CD1c-positive myeloid dendritic cell (primary cell): Measurements from ENCODE around the gene DCX.

Experiments
- DNase-seq: peaks from one replicate; pipeline ENCODE4 v3.0.0-alpha.2; 2016; ENCODE audit errors: extremely low spot score

The DCX gene

DNA sequence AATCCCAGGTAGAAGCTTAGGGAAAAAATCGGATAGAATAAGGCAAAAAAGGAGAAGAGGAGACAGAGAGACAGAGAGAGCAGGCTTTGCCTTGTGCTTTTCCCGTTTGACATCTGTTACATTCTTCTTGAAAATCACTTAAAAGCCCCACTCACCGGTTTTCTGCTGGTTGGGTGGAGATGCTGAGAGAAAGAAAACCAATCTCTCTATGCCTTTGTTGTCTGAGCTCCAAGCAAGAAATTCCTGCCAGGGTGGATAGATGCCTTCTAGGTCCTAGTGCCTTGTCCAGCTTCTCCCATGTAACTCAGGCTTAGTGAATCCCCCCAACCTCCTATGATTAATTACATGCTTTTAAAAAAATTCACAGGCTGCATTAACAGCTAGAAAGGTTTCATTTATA lies at the start of gene DCX:
Gene DCX (minus strand): TSS at position 210 of the 400 bp plus-strand sequence. CDS start 1,794 bp downstream, outside the sequence.
- no peak for DNase-seq

GRCh38 chrX:111460607-111461006 lies 48.6 kb upstream of the DCX start:
- DNase-seq, result no peak

DNA sequence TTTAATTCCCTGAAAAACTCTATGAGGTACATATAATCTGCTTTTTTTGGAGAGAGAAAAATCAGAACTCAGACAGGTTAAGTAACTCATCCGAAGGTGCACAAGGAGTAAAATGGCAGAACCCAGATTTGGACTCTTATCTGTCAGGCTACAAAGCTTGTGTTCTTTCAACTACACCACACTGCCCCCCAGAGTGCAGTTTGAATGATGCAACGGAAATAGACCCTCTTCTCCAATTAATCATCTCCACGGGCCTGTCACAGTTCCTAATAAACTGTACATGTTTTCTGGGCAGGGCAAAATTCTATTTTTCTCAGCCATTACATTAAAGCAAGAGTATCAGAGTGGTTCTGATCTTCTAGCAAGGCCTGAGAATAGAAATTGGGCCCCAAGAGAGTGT lies 35.3 kb upstream of the DCX start:
- peak; percentile 1 for DNase-seq

DNA sequence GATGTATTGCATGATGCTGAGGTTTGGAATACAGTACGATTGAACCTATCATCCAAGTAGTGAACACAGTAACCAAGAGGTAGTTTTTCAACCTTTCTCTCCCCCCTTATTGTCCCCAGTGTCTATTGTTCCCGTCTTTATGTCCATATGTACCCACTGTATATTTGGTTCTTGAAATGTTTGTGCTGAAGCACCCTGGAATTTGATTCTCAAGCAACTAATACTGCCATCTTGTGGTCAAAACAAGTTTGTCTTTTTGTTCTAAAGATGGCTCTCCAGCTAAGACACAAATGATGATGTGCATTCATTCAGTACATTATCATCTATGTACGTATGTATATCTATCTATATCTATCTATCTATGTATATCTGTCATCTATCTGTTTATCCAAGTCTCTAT lies 33.5 kb upstream of the DCX start:
- DNase-seq, result peak; percentile 47

GRCh38 chrX:111444881-111445280 lies 32.9 kb upstream of the DCX start:
- no peak for DNase-seq

GRCh38 chrX:111443946-111444345 lies 32.0 kb upstream of the DCX start:
- peak; percentile 33 for DNase-seq

GRCh38 chrX:111442791-111443190 lies 30.8 kb upstream of the DCX start:
- DNase-seq, result no peak

- no peak for DNase-seq
Observed at GRCh38 chrX:111435469-111435868, 23.5 kb upstream of the DCX start.

GRCh38 chrX:111431001-111431400 lies 19.0 kb upstream of the DCX start:
- DNase-seq, result no peak

DNA sequence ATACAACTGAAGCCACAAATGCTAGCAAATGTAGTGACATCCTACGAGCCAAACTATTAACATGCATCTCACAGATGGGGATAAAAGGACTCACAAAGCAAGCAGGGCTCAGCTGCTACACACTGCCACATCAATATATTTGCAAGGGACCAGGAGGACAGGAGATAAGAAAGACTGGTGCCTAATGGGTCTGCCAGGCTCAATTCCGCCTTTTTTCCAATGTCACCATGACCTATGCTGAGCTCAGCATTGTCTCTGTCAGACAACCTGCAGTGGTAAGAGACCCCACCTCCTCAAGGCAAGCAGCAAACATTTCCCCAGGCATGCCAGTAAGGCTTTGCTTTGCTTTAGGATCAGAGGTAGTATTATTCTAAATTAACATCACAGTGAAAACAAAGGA lies 435 bp downstream of the DCX start:
- no peak for DNase-seq

DNA sequence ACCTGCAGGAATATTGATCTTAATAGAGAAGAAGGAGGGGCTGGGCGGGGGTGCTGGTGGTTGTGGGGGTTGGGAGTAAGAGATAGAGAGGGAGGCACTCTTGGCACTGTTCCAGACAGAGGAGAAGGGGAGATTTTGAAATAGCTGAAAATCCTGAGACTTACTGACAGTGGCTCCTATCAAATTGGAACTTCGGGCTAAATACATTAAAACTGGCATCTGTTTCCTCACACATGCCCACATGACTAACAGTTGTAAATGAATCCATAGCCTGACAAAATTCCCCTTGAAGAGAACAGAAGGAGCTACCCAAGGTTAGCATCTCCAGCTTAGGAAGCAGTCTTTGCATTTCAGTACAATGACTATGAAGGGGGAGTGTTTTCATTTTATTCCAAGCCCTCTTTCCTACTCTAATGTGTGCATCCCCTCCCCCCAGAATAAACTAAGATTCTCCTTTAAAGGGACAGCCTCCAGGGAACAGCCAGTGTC lies 1.4 kb downstream of the DCX start:
- DNase-seq, result no peak

DNA sequence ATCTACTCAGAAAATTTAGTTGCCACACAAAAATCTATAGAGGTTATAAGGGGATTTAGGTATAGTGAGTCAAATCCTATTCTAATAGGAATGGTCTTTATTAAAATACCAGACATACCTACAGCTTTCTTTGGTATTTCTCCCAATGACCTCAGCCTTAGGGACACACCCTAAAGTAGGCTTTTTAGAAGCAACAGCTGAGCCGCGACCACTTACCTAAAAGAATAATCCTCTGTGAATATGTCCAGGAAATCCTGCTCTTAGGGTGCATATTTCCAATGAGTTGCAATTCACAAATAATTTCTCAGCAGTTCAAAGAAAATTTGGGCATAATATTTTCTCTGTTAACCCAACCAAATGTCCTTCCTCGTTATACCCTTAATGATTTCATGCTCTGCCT lies 2.7 kb downstream of the DCX start:
- no peak for DNase-seq

- no peak for DNase-seq
Observed at GRCh38 chrX:111407948-111408347, 4.0 kb downstream of the DCX start.

DNA sequence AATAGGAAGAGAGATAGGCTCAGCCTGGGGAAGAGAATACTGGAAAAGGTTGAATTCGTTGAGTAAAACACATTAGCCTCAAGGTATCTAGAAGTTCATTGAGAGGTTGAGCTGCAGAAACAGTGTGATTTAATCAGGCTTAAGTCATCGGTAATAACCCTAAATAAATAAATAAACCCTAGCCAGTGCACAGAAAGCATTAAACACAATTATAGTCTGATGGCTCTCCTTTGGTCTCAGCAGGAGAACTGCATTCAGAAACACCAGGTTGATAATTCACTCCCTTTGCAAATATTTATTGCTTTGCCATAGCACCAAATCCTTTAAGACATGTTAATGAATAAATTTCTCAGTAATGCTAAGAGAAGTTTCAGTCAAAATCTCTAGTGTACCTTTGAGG lies 9.6 kb downstream of the DCX start:
- no peak for DNase-seq

- DNase-seq, result no peak
Observed at GRCh38 chrX:111395149-111395548, 16.8 kb downstream of the DCX start.

DNA sequence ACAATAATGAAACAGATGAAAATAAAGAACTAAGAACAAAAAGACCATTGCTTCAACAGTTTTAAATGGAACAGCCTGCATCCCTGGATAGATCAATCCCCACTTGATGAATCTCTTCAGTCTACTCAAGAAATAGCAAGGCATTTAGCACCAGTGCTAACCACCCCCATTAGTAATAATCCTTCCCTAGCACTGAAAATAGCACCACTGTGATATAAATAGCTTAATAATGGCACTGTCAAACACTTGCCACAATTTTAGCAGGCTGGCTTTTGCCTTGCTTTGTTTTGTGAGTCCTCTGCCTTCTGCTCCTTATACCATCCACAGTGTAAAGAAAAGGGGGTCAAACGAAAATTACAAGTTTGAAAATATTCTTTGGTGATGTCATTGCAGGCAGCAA lies 17.4 kb downstream of the DCX start:
- DNase-seq, result no peak

GRCh38 chrX:111387470-111388070 lies 24.4 kb downstream of the DCX start:
- DNase-seq, result no peak

- DNase-seq, result no peak
Observed at GRCh38 chrX:111386615-111387233, 25.3 kb downstream of the DCX start.

- no peak for DNase-seq
Observed at GRCh38 chrX:111386077-111386476, 25.9 kb downstream of the DCX start.

- no peak for DNase-seq
Observed at GRCh38 chrX:111382277-111382676, 29.7 kb downstream of the DCX start.

DNA sequence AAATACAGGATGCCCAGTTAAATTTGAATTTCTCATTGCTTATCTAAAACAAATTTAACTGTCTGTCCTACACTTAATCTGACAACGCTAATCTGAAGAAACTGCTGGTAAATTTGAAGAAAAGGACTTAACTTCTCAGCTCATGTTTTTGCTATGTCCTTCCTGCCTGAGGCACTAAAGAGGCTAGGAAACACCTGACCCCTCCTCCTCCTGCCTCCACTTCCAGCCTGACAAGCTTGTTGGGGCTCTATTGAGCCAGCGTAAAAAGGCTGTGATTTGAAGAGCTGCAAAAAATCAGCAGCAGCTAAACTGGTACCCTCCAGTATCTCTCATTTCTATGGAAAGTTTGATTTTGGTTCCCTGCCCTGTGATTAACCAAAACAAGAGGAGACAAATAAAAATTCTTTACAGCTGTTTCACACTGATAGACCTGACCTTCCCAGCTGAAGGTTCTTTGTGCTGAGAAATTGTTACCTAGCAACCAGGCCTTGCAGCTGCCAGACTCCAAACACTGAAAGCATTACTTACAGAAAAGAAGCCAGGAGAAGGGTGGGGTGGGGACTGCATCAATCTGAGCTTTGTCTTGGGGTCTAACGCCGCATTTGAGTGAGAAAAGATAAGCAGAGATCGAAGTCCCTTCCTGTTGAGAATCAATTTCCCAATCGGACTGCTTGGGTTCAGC lies 35.0 kb downstream of the DCX start:
- no peak for DNase-seq

DNA sequence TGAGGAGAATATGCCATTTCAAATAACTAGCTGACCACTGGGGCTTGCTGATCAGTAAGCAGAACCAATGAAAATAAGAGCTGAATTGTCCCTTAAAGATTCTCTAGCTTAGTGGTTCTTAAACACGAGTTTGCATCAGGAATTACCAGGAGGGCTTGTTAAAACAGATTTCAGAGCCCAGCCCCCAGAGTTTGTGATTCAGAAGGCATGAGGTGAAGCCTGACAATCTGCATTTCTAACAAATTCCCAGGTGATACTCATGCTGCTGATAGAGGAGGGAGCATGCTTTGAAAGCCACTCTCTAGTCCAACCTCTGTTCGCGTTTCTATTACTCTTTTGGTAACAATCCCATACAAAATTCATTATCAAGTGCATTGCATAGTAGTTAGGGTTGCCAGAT lies 35.5 kb downstream of the DCX start:
- DNase-seq, result no peak

- DNase-seq, result no peak
Observed at GRCh38 chrX:111375747-111376146, 36.2 kb downstream of the DCX start.
